ENCODE measurements around the gene NNT.
"Not testable (repeated sequence)": the region's sequence is repeated elsewhere in the genome, so short reads cannot be mapped to it uniquely, and the experiment has no call there.

Gene NNT

DNA sequence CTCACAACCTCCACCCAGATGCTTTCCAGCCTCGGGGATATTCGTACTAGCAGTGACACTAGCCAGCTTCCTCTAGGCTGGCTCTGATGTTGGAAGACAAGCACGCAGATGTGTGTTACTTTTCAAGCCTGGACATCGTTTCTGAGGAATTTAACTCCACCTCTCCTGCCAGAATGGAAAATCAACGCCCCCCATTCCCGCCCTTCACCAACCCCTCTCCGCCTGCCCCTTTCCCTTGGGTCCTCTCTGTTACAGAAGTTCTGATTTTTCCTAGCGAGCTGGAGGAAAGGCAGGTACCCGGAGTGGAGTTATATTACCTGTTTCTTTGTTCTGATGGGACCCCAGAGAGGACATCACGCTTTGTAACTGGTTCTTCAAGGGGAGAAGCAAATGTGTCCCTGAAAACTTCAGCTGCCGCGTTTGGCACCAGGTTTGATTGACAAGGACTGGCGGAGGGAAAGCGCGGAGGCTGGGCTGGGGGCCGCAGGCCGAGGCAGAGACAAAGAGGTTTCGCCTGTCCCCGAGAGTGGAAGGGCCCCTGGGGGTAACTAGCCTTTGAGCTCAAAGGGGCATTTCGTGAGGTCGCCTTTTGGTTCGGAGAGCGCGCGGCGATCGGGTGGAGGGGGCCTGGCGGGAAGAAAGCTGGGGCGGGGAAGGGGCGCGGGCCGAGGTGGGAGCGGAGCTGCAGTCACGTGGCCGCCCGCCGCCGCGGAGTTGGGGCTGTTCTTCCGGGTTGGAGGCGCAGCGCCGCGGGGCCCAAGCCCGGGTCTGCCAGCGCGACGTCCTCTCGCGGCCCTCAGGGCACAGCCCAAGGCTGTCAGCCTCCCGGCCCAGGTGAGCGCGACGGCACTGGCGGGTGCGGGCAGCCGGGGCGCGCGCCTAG is at the start of gene NNT:
Gene NNT, plus strand, starts transcription at position 720 of the 883 bp plus-strand sequence. CDS start 6,016 bp downstream, outside the sequence.
- peak; percentile 85 for DNase-seq (ENCODE audit: low spot score)

GRCh38 chr5:43553381-43553780 is 49.6 kb upstream of the NNT start:
- DNase-seq (ENCODE audit: low spot score), result no peak

- DNase-seq (ENCODE audit: low spot score), result no peak
Measured at GRCh38 chr5:43554497-43554896, 48.5 kb upstream of the NNT start.

- DNase-seq (ENCODE audit: low spot score), result peak; percentile 78
Measured at GRCh38 chr5:43555895-43556606, 46.9 kb upstream of the NNT start.

- DNase-seq (ENCODE audit: low spot score), result not testable (repeated sequence)
Measured at GRCh38 chr5:43556607-43556856, 46.4 kb upstream of the NNT start.

DNA sequence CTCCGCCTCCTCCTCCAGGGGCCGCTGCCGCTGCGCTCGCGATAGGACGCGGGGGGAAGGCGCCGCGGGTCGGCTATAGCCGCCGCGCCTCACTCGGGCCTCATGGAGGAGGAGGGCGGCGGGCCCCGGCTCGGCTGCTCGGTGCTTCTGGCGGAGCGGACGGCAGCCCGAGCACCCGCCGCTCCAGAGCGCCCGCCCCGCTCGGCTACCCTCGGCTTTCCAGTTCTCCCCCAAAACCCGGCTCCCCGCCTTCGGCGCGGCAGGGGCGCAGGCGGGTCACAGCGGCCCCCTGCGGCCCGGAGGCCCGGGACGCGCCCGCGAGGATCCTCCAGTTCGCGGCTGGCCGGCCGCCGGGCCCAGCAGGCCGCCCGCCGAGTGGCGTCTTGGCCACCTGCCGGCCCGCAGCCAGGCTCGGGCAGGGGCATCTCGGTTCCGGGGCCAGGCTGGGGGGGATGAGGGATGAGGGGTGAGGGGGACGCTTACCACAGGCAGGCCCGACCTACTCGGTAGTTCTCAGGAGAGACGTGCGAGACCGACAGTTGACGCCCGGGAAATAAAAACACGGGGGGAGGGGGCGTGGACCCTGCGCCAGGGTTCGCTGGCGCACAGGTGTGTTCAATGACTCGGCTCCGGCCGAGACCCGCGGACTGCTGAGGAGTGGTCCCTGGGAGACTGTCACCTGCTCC is 46.0 kb upstream of the NNT start, which contains the start of gene PAIP1:
Gene PAIP1, minus strand, starts transcription at position 221 of the 686 bp plus-strand sequence. CDS start 231 bp downstream, outside the sequence.
- DNase-seq (ENCODE audit: low spot score), result peak; percentile 89

DNA sequence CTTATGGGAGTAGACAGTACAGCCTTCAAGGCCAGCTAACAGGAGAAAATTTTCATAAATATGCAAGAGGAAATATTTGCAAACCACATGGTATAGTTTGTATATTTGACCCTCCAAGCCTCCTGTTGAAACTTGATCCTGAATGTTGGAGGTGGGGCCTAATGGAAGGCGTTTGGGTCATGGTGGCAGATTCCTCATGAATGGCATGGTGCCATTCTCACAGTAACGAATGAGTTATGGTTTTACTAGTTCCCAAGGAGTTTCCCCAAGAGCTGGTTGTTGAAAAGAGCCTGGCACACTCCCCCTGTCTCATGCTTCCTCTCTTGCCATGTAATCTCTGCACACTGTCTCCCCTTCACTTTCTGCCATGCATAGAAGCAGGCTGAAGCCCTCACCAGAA is 42.9 kb upstream of the NNT start:
- no peak for DNase-seq (ENCODE audit: low spot score)

- no peak for DNase-seq (ENCODE audit: low spot score)
Measured at GRCh38 chr5:43561356-43561755, 41.6 kb upstream of the NNT start.

DNA sequence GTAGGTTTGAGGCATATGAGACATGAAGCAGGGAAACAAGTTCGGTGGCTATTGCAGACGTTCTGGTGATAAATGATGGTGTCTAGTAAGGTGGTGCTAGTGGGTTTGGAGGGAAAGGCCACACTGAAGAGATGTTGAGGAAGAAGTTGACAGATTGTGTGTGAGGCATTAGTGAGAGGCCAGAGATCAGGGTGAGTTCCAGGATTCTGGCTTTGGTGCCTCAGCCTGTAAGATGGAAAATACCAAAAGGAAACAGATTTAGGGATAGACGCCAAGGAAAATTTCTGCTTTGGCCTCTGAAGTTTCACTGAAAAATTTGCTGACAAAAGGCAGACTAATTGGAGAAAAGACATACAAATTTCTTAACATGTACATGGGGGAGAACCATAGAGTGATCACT is 39.7 kb upstream of the NNT start:
- DNase-seq (ENCODE audit: low spot score), result no peak

DNA sequence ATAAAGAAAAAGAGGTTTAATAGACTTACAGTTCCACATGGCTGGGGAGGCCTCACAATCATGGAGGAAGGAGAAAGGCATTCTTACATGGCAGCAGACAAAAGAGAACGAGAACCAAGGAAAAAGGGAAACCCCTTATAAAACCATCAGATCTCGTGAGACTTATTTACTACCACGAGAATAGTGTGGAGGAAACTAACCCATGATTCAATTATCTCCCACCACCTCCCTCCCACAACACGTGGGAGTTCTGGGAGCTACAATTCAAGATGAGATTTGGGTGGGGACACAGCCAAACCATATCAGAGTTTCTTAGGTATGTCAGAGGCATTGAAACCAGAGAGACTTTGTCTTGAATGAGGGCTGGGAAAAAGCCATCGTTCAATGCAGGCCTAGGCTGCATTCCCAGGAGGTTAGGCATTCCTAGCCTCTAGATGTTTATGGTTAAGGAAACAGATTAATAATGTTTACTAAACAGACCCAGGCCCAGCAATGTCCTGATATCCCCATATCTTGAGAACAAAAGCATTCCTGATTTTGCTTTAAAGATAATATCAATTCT is 38.6 kb upstream of the NNT start:
- no peak for DNase-seq (ENCODE audit: low spot score)

GRCh38 chr5:43565043-43565442 is 37.9 kb upstream of the NNT start:
- DNase-seq (ENCODE audit: low spot score), result no peak

DNA sequence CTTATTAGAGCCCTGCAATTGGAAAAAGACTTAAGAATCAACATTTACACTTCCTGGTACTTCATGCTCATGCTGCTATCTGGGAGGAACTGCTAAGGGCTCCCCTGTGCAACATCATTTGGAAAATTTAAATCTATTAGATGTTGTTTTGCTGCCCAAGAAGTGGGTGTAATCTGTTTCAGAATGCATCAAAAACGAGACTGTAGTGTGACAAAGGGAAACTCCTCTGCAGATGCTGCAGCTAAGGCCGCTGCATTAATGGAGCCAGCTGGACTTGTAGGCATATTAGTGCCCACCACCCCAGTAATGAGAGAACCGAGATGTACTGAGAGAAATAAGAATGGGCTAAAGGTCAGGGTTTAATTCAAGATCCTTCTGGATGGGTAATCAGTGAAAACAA is 35.0 kb upstream of the NNT start:
- no peak for DNase-seq (ENCODE audit: low spot score)

DNA sequence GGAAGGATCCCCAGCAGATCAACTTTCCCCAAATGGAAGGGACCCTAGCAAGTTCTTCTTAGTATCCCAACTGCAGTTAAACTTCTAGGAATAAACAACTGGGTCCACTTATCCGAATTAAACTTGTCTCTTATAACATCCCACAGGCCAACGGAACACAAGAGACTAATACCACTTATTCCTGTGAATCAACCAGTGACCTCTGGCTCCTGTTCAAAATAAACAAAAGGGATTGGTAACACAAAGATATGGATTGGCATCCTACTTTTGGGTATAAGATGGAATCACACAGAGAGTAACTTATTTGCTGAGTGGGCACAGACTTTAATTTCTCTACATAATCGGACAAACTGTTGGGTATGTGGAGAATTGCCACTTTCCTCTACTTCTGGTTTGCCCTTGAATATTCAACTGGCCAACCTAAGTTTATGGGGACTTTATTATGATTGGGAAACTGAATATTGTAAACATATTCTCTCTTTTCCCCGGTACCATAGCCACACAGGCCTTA is 33.7 kb upstream of the NNT start:
- DNase-seq (ENCODE audit: low spot score), result no peak

DNA sequence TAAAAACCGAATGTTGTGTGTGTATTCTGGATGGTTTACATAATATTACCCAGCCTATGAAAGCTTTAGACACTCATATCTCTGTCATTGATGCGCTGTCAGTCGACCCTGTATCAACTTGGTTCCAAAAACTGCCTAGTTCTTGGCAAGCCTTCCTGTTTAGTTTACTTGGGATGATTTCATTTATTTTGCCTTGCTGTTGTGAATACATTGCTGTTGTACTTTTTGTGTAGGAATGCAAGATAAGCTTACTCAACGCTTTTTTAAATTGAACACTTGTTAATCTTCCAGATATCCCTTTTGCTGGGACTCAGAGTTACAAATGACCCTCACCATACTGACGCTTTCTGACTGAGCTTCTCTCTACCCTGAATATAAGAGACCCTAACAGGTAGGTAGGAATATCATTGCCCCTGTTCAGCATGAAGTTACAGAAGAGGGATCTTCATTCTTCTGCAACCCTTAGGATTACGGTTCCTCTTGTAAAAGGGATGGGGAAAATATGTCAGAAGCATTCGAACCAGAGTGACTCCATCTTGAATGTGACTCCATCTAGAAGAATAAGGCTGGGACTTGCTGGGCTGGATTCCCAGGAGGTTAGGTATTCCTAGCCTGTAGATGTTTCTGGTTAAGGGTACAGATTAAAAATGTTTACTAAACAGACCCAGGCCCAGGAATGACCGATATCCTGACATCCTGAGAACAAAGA is 32.4 kb upstream of the NNT start:
- no peak for DNase-seq (ENCODE audit: low spot score)

DNA sequence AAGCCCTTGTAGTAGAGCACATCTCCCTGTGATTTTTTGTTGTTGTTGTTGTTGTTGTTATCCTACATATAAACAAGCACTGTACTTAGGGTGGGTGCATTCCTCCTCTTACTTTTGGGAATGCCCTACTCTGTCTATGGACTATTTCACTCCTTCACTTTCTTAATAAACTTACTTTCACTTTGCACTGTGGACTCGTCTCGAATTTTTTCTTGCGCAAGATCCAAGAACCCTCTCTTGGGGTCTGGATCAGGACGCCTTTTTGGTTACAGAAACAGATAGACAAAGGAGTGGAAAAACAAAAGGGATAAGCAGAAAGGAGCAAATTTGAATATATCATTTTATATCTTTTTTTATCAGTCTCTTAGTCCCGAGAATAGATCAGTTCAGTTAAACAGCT is 31.7 kb upstream of the NNT start:
- no peak for DNase-seq (ENCODE audit: low spot score)

DNA sequence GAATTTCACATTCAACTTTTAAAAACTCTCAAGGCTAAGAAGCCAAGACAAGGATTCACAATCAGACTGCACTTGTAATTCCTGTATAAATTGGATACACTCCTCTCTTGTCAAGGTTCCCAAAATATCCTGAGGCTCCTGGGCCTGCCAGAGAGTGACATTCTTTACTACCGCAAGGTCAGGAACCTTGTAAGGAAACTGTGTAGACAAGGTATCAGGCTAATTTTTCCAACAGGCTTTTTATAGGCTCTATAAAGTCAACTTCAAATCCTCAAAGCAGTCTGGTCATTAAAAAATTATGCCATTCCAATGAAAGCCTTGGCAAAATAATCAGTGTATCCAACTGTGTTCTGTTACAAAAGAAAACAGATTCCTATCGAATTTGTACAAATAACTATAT is 30.6 kb upstream of the NNT start:
- no peak for DNase-seq (ENCODE audit: low spot score)

DNA sequence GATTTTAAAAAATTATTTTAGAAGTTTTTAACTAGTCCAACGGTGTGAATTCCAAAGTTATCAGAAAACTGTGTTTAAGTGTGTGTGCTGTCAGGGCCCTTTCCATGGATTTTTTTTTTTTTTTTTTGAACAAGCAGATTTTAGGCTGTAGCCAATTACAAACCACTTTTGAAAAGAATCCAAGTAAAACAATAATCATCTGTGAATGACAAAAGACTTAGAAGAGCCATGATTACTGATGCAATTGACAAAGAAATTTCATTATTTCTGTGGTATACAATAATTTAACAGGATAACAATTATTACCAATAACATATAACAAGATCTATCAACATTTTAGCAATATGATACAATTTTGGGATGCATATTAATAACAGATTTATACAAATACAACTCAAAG is 29.9 kb upstream of the NNT start:
- DNase-seq (ENCODE audit: low spot score), result no peak

- DNase-seq (ENCODE audit: low spot score), result not testable (repeated sequence)
Measured at GRCh38 chr5:43580402-43581210, 22.4 kb upstream of the NNT start.

DNA sequence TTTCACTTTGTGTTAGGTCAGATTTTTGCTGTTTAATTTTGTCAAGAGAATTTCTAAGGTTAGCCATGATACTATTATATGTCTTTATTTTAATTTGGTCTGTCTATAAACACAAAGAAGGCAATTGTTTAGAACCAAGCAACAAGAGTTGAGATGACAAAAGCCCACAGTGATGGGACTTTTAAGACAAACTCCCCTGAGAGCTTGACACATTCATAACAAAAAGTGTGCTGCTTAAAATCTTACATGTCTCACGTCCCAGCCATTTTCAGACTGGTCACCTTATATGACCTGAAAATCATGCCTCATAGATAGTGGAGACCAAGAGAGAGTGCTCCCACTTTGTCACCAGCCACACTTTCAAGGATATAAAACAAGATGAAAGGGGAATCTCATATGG is 21.6 kb upstream of the NNT start:
- no peak for DNase-seq (ENCODE audit: low spot score)

GRCh38 chr5:43582082-43583005 is 20.6 kb upstream of the NNT start:
- no peak for DNase-seq (ENCODE audit: low spot score)

Measured in iPS-NIHi11 (cell line).